Stimulated activated CD8-positive, alpha-beta memory T cell treated with anti-CD3 and anti-CD28 coated beads, Interleukin-15, amount 100 ng/mL, for 4 hours (primary cell): Measurements from ENCODE around the gene TIAM2.
"Not testable (repeated sequence)": the region's sequence is repeated elsewhere in the genome, so short reads cannot be mapped to it uniquely, and the experiment has no call there.

Experiments
- DNase-seq, 2 donors: peaks; one replicate each; pipeline ENCODE4 v3.0.0-alpha.2; 2020; ENCODE audit warnings: low read depth in 2 of 2

TIAM2 gene

DNA sequence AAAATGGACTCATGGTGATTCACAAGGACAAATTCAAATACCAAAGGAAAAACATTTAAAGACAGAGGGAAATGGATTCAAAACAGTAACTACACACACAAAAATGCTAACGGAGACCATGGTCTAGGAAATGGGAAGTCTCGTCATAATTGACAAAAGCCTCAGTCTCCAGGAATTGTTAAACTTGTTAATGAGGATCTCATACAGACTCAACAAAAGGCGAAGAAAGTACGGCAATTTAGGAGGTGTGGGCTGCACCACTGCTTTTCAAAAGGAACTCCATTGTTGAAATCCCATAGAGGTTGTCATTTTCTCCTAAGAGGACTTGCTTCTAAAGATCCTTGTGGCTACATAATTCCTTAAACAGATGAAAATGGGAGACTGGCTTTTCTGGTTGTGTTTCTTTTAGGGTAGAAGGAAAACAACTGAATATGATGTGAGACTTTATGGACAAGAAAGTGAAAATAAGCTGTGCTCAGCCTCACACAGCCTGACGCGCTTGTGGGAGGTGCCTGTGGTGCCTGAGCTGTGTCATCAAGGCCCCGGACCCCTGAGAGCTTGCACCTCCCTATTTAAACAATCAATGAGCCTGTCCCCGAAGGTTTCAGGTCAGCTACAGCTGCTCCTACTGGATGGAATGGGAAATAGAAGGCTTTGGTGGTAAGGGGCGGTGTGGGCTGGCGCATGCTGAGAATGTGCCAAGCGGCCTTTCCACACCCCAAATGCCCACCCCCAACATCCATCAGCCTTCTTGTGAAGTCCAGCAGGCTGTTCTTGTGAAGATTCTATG is 266.2 kb downstream of the TIAM2 start:
- no peak for DNase-seq

DNA sequence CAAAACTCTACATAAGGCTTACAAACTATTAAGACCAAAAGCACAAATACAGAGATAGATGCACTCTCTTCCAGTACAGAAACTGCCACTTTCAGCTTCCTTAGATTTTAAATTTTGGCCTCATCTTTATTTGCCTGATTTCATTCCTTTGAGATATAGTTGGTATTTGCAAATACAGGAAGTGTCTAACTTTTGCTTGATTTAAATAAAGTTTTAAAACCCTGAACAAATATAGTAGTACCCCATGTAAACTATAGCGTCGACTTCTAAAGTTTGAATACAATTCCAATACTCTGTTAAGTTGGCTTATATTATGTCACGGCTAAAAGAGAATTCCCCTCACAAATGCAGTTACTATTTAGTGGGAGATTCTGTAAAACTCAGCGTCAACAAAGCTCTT is 267.5 kb downstream of the TIAM2 start:
- no peak for DNase-seq

DNA sequence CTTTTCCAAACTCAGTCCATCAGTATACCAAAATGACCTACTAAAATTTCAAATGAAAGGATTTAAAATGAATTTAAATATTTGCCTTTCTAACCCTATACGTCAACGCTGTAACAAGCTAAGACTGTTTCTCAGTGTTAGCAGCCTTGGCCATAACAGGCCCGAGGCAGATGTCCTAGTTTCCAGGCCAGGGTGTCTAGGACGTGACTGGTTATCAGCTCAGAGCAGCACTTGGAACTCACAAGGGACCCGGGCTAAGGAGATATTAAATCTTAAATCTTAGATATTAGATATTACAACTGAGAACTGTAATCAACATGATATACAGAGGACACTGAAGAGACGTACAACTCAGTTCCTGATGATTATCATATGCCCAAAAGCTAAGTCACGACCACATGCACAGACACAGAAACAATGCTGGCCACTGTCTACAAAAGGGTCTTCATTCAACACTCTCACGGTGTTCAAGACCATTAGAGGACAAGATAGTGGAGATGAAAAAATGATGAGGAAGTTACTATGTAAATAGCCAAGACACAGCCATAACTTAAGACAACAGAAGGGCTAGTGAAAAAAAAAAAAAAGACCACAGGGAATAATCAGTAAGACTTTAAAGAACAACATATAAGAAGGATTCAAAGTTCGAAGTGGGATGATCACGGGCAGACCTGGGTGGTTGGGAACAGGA is 268.4 kb downstream of the TIAM2 start, which contains the start of gene CLDN20:
TSS of gene CLDN20 (plus strand) at position 641 of the 691 bp plus-strand sequence. CDS start 11,707 bp downstream, outside the sequence.
- no peak for DNase-seq

DNA sequence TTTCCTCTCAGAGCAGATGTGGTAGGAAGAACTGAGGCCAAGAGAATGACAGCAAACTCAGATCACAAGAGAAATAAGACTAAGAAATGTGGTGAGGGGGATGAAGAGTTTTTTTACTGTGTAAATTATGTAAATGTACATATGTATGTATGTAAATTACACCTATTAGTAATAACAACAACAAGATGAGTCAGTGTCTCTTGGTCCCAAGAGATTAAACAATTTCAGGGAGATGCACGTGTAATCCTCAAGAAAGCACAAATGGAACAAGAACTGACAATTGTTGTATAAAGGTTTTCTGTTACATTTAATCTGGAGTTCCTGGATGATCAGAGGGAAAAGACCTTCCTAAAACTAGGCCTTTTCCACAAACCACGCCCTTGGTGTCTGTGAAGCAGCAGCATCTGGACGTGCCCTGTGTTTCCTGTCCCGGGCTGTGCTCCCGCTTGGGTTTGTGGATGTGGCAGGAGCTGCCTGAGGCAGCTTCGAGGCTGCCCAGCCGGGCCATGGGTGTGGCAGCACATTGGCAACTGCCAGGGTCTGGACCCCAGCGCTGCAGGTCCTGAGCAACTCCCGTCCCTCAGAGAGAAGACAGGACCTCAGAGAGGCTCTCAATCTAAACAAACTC is 269.7 kb downstream of the TIAM2 start:
- DNase-seq: no peak

DNA sequence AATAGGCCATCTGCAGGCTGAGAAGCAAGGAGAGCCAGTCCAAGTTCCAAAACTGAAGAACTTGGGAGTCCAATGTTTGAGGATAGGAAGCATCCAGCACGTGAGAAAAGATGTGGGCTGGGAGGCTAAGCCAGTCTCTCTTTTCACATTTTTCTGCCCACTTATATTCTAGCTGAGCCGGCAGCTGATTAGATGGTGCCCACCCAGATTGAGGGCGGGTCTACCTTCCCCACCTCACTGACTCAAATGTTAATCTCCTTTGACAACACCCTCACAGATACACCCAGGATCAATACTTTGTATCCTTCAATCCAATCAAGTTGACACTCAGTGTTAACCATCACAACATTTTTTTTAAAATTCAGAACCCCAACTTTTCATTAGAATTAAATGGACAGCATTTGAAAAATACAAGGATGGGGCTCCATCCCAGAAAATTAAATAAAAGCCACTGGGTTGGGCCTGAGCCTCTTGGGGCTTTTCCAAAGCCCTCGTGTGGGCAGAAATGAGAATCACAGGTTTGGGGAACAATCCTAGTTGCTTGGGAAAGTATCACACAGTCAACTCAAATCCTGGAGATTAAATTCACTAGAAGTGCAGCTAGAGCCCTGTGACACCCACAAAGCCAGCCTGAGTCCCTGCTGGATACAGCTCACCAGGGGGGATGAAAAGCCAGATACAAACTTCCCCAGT is 270.9 kb downstream of the TIAM2 start:
- no peak for DNase-seq

DNA sequence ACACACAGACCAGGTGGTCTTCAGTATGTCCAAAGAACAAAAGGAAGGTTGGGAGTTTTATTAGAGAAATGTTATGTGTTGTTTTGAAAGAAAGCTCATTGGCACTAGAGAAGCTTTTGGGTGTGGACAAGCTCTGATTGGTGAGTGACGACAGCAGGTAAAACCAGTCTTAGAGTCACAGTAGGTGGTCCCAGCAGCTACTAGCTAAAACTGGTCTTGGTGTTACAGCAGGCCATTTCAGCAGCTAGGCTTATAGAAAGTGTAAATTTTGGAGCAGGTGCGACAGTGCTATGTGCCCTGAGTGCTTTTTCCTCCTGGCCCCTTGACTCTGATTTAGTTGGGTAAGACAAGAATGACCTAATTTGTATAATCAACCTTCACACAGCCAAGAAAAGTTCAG is 272.3 kb downstream of the TIAM2 start:
- DNase-seq: no peak

DNA sequence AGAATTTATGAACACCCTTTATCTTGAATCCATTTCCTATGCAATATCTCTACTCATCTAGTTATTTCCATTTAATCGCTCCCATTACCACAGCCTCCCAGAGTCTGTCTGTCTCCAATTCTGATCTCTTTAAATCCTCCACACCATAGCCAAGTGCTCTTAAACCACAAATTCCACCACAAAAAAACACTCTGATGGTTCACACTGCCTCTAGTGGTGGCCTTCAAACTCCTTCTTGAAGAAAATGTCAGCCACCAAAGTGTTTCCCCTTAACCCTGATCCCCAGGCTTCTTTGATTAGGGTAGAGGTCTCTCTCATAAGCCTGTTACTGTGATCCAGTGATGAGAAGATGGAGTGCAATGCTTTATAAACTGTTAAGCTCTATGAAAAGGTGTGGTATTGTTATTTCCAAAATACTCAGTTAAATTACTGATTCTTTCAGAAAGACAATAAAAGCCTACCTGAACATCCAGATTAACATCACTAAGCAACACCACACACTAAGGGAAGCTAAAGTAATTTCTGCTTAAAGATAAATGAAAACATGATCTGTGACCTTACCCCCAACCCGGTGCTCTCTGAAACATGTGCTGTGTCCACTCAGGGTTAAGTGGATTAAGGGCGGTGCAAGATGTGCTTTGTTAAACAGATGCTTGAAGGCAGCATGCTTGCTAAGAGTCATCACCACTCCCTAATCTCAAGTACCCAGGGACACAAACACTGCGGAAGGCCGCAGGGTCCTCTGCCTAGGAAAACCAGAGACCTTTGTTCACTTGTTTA is 273.2 kb downstream of the TIAM2 start:
- not testable (repeated sequence) for DNase-seq

DNA sequence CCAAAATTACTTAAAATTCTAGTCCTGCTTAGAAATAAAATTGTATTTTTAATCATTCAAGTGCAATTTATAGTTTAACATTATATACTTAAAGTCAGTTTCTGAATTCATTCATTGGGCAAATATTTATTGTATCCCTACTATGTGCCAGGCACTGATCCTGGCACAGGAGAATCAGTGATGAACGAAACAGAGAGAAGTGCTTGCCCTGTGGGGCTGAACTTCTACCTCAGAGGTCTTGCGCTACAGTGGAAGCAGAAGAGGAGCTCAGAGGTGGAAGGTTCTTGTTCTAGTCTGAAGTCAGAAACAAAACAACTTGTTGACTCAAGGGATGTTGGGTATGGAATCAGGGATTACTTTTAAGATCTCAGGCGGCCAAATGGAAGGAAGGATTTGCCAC is 274.6 kb downstream of the TIAM2 start:
- no peak for DNase-seq

DNA sequence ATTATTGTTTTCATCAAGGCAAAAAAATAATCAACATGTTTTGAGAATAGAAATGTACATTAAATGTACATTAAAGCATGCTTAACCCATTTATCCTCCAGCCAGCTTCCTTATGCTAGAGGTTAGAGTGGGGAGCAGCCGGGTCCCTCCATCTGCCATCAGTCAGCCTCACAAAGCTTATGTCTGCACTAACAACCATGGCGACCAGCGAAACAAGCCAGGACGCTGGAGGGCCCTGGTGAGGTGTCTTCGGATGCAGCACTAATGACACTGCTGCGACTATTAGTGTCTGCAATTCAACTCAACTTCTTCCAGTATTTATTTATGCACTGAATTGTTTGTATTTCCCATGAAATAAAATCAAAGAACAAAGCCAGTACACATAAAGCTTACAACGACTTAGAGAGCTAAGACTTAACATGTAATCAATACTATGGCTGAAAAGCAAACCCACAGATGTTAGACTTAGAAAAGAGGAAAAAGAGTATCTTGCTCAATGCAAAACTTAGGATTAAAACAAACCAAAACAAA is 275.5 kb downstream of the TIAM2 start:
- DNase-seq: no peak

DNA sequence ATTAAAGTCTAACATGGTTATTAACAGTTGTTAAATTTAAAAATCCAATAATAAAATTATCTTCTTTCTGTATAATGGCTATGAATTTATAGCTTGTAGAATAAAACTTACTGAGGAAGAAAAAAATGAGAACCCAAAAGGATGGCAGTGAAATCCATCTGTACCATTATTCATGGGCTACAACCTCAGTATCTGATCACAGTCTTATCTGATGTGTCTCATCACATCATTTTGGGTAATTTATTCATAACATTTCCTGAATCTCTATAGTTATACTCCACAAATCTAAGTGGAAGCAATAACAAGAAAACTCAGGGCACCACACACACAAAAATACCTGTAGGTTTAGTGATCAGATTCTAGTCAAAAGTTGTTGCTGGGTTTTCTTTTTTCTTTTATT is 276.0 kb downstream of the TIAM2 start:
- DNase-seq: no peak

DNA sequence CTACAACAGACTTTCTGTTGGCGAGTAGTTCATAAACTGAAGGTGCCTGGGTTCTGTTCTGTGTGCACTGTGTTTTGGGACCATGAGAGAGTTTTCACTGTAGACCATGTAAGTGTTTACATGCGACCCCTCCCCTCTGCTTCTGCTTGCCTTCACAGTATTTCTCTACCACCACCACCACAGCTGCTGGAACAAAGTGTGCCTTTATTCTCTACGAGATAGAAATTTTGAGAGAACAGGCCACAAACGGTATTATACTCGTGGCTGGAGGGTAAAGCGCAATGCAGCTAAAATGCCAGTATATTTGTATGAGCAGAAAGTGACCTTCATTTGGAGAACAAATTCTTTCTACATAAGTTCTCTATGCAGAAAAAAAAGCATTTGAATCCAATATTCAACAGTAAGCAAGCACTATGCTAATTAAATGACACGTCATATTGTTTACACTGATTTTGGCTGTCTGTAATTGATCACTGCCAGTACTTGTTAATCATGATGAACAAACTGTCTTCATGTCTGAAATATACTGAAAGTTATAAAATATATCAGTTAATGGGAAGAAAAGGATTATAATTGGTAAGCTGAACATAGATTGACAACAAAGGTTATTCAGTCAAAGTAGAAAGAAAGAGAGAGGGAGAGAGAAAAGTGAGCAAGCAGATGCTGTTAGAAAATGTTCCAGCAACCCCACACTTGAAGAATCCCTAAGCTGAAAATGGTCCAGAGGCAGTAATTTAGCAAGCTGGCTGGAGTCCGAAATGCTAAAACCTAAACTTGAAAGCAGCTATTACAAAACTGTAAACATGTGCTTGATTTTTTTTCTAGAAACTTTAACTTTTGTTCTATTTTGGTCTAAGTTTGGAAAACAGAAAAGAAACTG is 277.5 kb downstream of the TIAM2 start:
- DNase-seq: no peak

DNA sequence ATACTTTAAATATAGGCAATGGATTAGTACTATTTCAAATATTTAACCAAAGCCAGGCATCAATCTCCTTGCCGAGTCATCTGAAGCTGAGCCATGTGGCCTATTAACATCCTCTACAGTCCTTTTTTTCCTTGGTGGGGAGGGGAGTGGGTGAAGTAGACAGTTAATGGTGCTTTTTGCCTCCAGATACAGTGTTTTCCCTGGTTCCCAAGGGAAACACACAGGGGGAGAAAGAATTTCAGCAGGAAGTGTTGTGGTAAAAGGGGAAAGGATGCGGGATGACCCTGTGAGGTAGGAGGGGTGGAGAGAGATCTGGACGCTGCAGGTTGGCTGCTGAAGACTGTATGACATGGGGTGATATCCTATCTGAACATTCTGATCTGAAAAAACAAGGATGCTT is 278.3 kb downstream of the TIAM2 start:
- DNase-seq: no peak

DNA sequence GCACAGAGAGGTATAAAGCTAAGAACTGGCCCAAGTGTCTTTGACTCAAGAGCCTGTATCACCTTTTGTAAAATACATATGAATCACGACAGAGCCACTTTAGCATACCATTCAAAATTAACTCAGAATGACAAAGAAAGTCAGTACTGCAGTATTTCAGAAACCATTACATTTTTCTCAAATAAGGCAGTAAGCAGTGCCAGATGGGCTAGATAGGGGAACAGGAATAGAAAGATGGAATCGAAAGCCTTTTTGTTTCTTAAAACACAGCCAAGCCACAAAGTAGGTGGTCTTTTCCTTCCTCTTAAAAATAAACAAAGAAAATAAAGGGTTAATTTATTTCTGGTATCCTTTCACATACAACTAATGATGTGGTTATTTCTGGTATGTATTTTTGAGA is 279.0 kb downstream of the TIAM2 start:
- no peak for DNase-seq

DNA sequence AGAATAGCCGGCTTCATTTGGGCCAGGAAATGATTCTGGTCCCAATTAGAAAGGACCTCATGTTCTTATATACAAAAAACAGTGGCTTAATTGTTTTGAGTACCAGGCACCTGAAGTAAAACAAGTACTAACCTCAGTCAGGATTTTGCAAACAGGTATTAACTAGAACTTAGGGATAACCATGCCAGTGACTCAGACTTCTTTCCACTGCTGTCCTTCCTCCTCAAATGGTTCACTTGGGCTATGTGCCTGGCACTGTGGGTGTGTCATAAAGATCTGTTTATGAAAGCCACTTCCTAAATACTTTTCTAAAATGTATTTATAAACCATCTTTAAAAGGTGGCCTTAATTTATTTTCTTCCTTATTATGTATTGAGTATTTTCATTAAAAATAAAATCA is 279.4 kb downstream of the TIAM2 start:
- no peak for DNase-seq

DNA sequence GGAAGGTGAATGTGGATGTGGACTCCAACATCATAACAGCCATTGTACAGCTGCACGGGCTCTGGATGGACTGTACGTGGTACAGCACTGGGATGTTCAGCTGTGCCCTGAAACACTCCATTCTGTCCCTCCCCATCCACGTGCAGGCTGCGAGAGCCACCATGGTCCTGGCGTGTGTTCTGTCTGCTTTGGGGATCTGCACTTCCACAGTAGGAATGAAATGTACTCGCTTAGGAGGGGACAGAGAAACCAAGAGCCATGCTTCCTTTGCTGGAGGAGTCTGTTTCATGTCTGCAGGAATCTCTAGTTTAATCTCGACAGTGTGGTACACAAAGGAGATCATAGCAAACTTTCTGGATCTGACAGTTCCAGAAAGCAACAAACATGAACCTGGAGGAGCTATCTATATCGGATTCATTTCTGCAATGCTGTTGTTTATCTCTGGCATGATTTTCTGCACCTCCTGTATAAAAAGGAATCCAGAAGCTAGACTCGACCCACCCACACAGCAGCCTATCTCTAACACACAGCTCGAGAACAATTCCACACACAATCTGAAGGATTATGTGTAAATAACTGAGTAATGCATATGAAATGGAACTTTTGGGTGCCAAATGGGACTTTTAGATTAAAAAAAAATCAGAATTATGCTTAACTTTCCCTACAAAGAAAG is 280.8 kb downstream of the TIAM2 start:
- no peak for DNase-seq

DNA sequence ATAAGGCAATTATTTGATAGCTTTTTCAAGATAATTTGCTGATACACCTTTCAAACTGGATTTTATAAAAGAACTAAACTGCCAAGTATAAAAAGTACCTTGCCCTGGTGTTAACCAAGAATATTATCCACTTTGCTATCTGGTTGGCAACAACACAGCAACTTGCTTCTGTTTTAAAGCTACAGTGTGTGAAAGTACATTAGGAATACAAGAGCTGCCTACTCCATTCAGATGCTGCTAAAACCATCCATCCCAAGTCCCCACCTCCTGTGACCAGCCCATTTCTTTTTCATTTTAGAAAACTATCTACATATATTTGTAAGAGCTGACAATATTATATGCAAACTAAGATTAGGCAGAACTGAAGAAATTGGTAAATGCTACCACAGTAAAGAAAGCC is 281.5 kb downstream of the TIAM2 start:
- no peak for DNase-seq

DNA sequence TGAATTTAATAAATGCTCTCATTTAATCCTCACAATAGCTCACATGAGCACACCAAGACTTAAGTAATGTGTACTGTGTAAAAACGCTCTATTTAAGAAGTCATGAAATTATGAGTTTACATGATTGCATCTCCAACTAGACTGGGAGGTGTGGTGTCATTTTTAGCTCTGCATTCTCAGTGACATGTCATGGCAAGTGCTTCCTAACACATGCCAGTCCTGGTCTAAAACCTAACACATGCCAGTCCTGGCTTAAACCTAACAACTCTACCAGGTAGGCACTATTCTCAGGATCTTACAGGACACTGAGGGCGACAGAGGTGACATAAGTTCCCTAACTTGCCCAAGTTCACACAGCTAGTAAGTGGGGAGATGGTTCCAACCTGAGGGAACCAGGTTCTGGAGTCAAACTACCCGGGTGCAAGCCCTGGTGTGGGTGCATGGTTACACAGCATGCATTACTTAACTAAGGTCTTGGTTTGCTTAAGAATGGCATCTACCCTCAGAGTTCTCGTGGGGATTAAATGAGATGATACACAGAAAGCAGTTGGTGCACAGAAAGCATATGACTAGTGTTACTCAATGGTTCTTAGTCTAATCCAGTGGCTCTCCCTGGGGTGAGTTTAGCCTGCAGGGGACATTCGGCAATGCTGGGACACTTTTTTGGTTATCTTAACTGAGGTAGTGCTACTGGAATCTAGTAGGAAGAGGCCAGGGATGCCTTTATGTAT is 283.4 kb downstream of the TIAM2 start:
- DNase-seq: no peak

DNA sequence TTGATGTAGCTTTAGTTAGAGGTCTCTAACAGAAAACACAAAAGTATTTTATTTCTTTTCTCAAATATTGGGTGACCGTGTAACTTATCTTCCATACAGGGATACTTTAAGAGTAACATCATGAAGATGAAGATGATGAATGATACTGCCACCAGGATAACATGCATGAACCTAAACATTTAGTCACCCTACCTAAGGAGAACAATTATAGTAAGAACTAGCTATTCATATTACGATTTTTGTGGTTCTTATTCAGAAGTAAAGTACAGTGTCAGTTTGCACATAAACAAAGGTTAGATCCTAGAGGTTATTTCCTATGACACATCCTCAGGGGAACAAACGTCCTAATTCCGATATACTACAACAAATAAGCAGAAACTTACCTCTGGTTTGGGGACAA is 289.7 kb downstream of the TIAM2 start:
- no peak for DNase-seq

DNA sequence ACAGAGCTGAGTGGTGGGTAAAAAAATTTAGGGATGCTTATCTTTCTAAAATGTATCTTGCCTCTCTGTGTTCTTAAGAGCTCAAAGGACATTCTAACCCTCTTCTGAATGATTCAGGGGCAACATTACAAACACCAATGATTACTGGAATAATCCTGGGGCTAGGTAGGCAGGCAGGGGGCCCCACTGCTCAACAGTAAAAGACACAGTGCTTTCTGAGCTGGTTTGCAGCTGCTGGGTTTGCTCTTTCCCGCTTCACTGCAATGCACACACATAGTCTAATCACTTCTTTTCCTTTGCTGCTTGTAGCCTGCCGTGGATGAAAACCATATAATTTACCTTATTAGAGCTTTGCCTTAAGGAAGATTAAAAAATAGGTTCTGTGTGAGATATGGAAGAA is 292.6 kb downstream of the TIAM2 start:
- no peak for DNase-seq
